ENCODE results near the gene REXO4. TPM values are rescaled to one million over a fixed set of nuclear protein-coding genes. Genes with fewer than 3 reads are reported as not detected.

REXO4 gene
- total and polyA plus RNA-seq, 4 donors: 7.4 to 12.1 (median 9.1) TPM

- Histone ChIP-seq H3K4me3 (ENCODE audit: low read depth in 1 of 3, low read length in 3 of 3) (no peak overlapping the region), H3K27ac (ENCODE audit: low read depth in 1 of 2, low read length in 2 of 2) (no peak overlapping the region), H3K36me3 (ENCODE audit: control insufficient read depth in 4 of 4, insufficient read depth in 3 of 4, low read depth in 1 of 4, low read length in 3 of 4) (no peaks in the 10 kb centered on the region), H3K9ac (ENCODE audit: low read depth in 1 of 2, low read length in 2 of 2) (no peak overlapping the region), H3K27me3 (ENCODE audit: control insufficient read depth in 4 of 4, insufficient read depth in 4 of 4, low read length in 3 of 4) (no peaks in the 10 kb centered on the region), H3K4me1 (ENCODE audit: control insufficient read depth in 4 of 4, insufficient read depth in 4 of 4, low read length in 3 of 4) (no peaks in the 10 kb centered on the region), H3K9me3 (ENCODE audit: control insufficient read depth in 4 of 4, low read length in 3 of 4) (no peaks in the 10 kb centered on the region)
- DNase-seq (ENCODE audit: low spot score): no peak
- WGBS: 87% methylated on average over 9 of the region's 9 CpGs
- TF ChIP-seq HNF4G (IDR thresholded peaks at IDR 0.05) (no peak), RAD21 (IDR thresholded peaks at IDR 0.05) (no peak)
- TF ChIP-seq, protein P1, sequence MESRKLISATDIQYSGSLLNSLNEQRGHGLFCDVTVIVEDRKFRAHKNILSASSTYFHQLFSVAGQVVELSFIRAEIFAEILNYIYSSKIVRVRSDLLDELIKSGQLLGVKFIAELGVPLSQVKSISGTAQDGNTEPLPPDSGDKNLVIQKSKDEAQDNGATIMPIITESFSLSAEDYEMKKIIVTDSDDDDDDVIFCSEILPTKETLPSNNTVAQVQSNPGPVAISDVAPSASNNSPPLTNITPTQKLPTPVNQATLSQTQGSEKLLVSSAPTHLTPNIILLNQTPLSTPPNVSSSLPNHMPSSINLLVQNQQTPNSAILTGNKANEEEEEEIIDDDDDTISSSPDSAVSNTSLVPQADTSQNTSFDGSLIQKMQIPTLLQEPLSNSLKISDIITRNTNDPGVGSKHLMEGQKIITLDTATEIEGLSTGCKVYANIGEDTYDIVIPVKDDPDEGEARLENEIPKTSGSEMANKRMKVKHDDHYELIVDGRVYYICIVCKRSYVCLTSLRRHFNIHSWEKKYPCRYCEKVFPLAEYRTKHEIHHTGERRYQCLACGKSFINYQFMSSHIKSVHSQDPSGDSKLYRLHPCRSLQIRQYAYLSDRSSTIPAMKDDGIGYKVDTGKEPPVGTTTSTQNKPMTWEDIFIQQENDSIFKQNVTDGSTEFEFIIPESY (IDR thresholded peaks at IDR 0.05): no peak
Observed at GRCh38 chr9:133387680-133388079, 30.1 kb downstream of the REXO4 start.

GRCh38 chr9:133386338-133386737, 31.5 kb downstream of the REXO4 start:
- Histone ChIP-seq H3K27ac (ENCODE audit: low read depth in 1 of 2, low read length in 2 of 2) (no peak overlapping the region), H3K4me3 (ENCODE audit: low read depth in 1 of 3, low read length in 3 of 3) (no peak overlapping the region), H3K9ac (ENCODE audit: low read depth in 1 of 2, low read length in 2 of 2) (no peak overlapping the region), H3K9me3 (ENCODE audit: control insufficient read depth in 4 of 4, low read length in 3 of 4) (no peaks in the 10 kb centered on the region), H3K36me3 (ENCODE audit: control insufficient read depth in 4 of 4, insufficient read depth in 3 of 4, low read depth in 1 of 4, low read length in 3 of 4) (no peaks in the 10 kb centered on the region), H3K27me3 (ENCODE audit: control insufficient read depth in 4 of 4, insufficient read depth in 4 of 4, low read length in 3 of 4) (no peaks in the 10 kb centered on the region), H3K4me1 (ENCODE audit: control insufficient read depth in 4 of 4, insufficient read depth in 4 of 4, low read length in 3 of 4) (no peaks in the 10 kb centered on the region)
- TF ChIP-seq FOXA1 (IDR thresholded peaks at IDR 0.05) (no peak), YY1 (IDR thresholded peaks at IDR 0.05) (no peak), HNF4G (IDR thresholded peaks at IDR 0.05) (no peak), HNF4A (conservative IDR thresholded peaks at IDR 0.05) (no peak), NR2F2 (IDR thresholded peaks at IDR 0.05) (no peak), RAD21 (IDR thresholded peaks at IDR 0.05) (no peak), EGR1 (IDR thresholded peaks at IDR 0.05; ENCODE audit: low read depth in 2 of 2) (no peak), FOXA2 (IDR thresholded peaks at IDR 0.05) (no peak), TAF1 (conservative IDR thresholded peaks at IDR 0.05) (no peak)
- TF ChIP-seq, protein P1 (IDR thresholded peaks at IDR 0.05): no peak
- TF ChIP-seq, protein P2, sequence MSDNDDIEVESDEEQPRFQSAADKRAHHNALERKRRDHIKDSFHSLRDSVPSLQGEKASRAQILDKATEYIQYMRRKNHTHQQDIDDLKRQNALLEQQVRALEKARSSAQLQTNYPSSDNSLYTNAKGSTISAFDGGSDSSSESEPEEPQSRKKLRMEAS (IDR thresholded peaks at IDR 0.05): no peak
- TF ChIP-seq, protein P3, sequence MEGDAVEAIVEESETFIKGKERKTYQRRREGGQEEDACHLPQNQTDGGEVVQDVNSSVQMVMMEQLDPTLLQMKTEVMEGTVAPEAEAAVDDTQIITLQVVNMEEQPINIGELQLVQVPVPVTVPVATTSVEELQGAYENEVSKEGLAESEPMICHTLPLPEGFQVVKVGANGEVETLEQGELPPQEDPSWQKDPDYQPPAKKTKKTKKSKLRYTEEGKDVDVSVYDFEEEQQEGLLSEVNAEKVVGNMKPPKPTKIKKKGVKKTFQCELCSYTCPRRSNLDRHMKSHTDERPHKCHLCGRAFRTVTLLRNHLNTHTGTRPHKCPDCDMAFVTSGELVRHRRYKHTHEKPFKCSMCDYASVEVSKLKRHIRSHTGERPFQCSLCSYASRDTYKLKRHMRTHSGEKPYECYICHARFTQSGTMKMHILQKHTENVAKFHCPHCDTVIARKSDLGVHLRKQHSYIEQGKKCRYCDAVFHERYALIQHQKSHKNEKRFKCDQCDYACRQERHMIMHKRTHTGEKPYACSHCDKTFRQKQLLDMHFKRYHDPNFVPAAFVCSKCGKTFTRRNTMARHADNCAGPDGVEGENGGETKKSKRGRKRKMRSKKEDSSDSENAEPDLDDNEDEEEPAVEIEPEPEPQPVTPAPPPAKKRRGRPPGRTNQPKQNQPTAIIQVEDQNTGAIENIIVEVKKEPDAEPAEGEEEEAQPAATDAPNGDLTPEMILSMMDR (IDR thresholded peaks at IDR 0.05; ENCODE audit: low read depth, low read length, missing input control): no peak
- WGBS: 90% methylated on average over 13 of the region's 13 CpGs
- DNase-seq (ENCODE audit: low spot score): no peak

GRCh38 chr9:133385452-133385851, 32.4 kb downstream of the REXO4 start:
- H3K27ac ChIP-seq (ENCODE audit: low read depth in 1 of 2, low read length in 2 of 2): no peak overlapping the region
- H3K36me3 ChIP-seq (ENCODE audit: control insufficient read depth in 4 of 4, insufficient read depth in 3 of 4, low read depth in 1 of 4, low read length in 3 of 4): no peaks in the 10 kb centered on the region
- H3K4me1 ChIP-seq (ENCODE audit: control insufficient read depth in 4 of 4, insufficient read depth in 4 of 4, low read length in 3 of 4): no peaks in the 10 kb centered on the region
- no peaks in the 10 kb centered on the region for H3K9me3 ChIP-seq (ENCODE audit: control insufficient read depth in 4 of 4, low read length in 3 of 4)
- no peak overlapping the region for H3K4me3 ChIP-seq (ENCODE audit: low read depth in 1 of 3, low read length in 3 of 3)
- WGBS: 94% methylated on average over 14 of the region's 14 CpGs
- no peak overlapping the region for H3K9ac ChIP-seq (ENCODE audit: low read depth in 1 of 2, low read length in 2 of 2)
- H3K27me3 ChIP-seq (ENCODE audit: control insufficient read depth in 4 of 4, insufficient read depth in 4 of 4, low read length in 3 of 4): no peaks in the 10 kb centered on the region
- no peak for DNase-seq (ENCODE audit: low spot score)
- TF ChIP-seq NR2F2 (IDR thresholded peaks at IDR 0.05): no peak
- TF ChIP-seq SP1 (IDR thresholded peaks at IDR 0.05): no peak
- TF ChIP-seq JUND (IDR thresholded peaks at IDR 0.05): no peak
- TF ChIP-seq, protein P1 (IDR thresholded peaks at IDR 0.05): no peak
- TF ChIP-seq, protein P3 (IDR thresholded peaks at IDR 0.05; ENCODE audit: low read depth, low read length, missing input control): no peak
- TF ChIP-seq EGR1 (IDR thresholded peaks at IDR 0.05; ENCODE audit: low read depth in 2 of 2): no peak
- no peak for TF ChIP-seq TAF1 (conservative IDR thresholded peaks at IDR 0.05)
- no peak for TF ChIP-seq RXRA (IDR thresholded peaks at IDR 0.05)
- no peak for TF ChIP-seq YY1 (IDR thresholded peaks at IDR 0.05)
- TF ChIP-seq HNF4G (IDR thresholded peaks at IDR 0.05): no peak
- TF ChIP-seq, protein P4, sequence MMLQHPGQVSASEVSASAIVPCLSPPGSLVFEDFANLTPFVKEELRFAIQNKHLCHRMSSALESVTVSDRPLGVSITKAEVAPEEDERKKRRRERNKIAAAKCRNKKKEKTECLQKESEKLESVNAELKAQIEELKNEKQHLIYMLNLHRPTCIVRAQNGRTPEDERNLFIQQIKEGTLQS (IDR thresholded peaks at IDR 0.05): no peak
- no peak for TF ChIP-seq HNF4A (conservative IDR thresholded peaks at IDR 0.05)
- TF ChIP-seq GABPA (IDR thresholded peaks at IDR 0.05 in 1 of 2, conservative IDR thresholded peaks at IDR 0.05 in 1 of 2): no peak
- TF ChIP-seq RAD21 (IDR thresholded peaks at IDR 0.05): no peak
